ENCODE results near the gene STRADA. TPM values are rescaled to one million over a fixed set of nuclear protein-coding genes. Genes with fewer than 3 reads are reported as not detected.

The STRADA gene
- total and polyA plus RNA-seq, 2 of the 8 experiments (the other 6 are each of a cell fraction or from before 2014, with no cell fraction given), result 35.6 to 43.3 TPM

GRCh38 chr17:63786971-63787711 lies 45.5 kb upstream of the STRADA start (continued):
- TF ChIP-seq ATF2 (IDR thresholded peaks at IDR 0.05; ENCODE audit: low read length) (no peak), RBBP5 (IDR thresholded peaks at IDR 0.05; ENCODE audit: borderline replicate concordance, low read depth, low read length) (no peak), HDAC2 (IDR thresholded peaks at IDR 0.05; ENCODE audit: borderline replicate concordance in 1 of 2, low read depth in 2 of 2, low read length in 2 of 2) (no peak), RAD21 (IDR thresholded peaks at IDR 0.05 in 1 of 2, conservative IDR thresholded peaks at IDR 0.05 in 1 of 2; ENCODE audit: low read depth in 2 of 2, low read length in 2 of 2) (no peak), EP300 (IDR thresholded peaks at IDR 0.05; ENCODE audit: borderline replicate concordance in 1 of 2, low read depth in 2 of 2, low read length in 2 of 2) (no peak), TAF7 (optimal IDR thresholded peaks at IDR 0.05; ENCODE audit: borderline replicate concordance, low read depth, low read length) (no peak), POLR2AphosphoS5 (IDR thresholded peaks at IDR 0.05; ENCODE audit: low read depth, low read length) (no peak), SIRT6 (IDR thresholded peaks at IDR 0.05; ENCODE audit: low read length) (no peak), SRF (IDR thresholded peaks at IDR 0.05; ENCODE audit: low read depth, low read length) (no peak)

All from H1 (cell line).